WTC11 (cell line): ENCODE measurements around the gene AK3.

Source experiments
- CBFB ChIP-seq: sonication (generic); formaldehyde crosslinking; IDR thresholded peaks from 2 replicates; pipeline ENCODE4 v1.8.1; 2022; ENCODE audit warnings: mild to moderate bottlenecking, low read depth, missing genetic modification reagents
- ESRRA ChIP-seq: sonication (generic); formaldehyde crosslinking; IDR thresholded peaks from 2 replicates; pipeline ENCODE4 v1.8.1; 2022; ENCODE audit warnings: mild to moderate bottlenecking, missing genetic modification reagents, borderline replicate concordance
- JUN ChIP-seq: sonication (generic); formaldehyde crosslinking; IDR thresholded peaks from 2 replicates; pipeline ENCODE4 v1.8.0; 2023; ENCODE audit warnings: mild to moderate bottlenecking, missing genetic modification reagents
- MXD4 ChIP-seq: fragments of 250-450 bp; sonication (Bioruptor Pico); IDR thresholded peaks from 2 replicates; pipeline ENCODE4 v1.8.0; 2021; ENCODE audit warnings: mild to moderate bottlenecking, moderate library complexity, borderline replicate concordance
- NFE2L1 ChIP-seq: sonication (generic); formaldehyde crosslinking; IDR thresholded peaks from 2 replicates; pipeline ENCODE4 v1.8.1; 2023; ENCODE audit warnings: missing genetic modification reagents
- TF ChIP-seq, protein P1 (sequence below): fragments of 200-600 bp; IDR thresholded peaks from 2 replicates; pipeline ENCODE4 v1.8.0; 2022; ENCODE audit warnings: antibody characterized with exemption
- TF ChIP-seq, protein P2 (sequence below): sonication (generic); formaldehyde crosslinking; conservative IDR thresholded peaks from 2 replicates; pipeline ENCODE4 v1.8.1; 2023; ENCODE audit warnings: mild to moderate bottlenecking, low read depth, missing genetic modification reagents, moderate library complexity
- TF ChIP-seq, protein P3 (sequence below): sonication (generic); formaldehyde crosslinking; IDR thresholded peaks from 2 replicates; pipeline ENCODE4 v1.8.0; 2022; ENCODE audit warnings: mild to moderate bottlenecking, missing genetic modification reagents
- TF ChIP-seq, protein P4 (sequence below): sonication (generic); formaldehyde crosslinking; conservative IDR thresholded peaks from 2 replicates; pipeline ENCODE4 v1.8.1; 2022; ENCODE audit warnings: mild to moderate bottlenecking, missing genetic modification reagents
- TF ChIP-seq, protein P5 (sequence below): sonication (generic); formaldehyde crosslinking; IDR thresholded peaks from 2 replicates; pipeline ENCODE4 v1.8.1; 2022; ENCODE audit warnings: mild to moderate bottlenecking, moderate library complexity, missing genetic modification reagents
- TF ChIP-seq, protein P6 (sequence below): sonication (generic); formaldehyde crosslinking; IDR thresholded peaks from 2 replicates; pipeline ENCODE4 v1.8.1; 2022; ENCODE audit warnings: low read depth, mild to moderate bottlenecking, moderate library complexity, missing genetic modification reagents, borderline replicate concordance
- TF ChIP-seq, protein P7 (sequence below): sonication (generic); formaldehyde crosslinking; IDR thresholded peaks from 2 replicates; pipeline ENCODE4 v1.8.1; 2023; ENCODE audit warnings: mild to moderate bottlenecking, missing genetic modification reagents, moderate library complexity
- TF ChIP-seq, protein P8 (sequence below): sonication (generic); formaldehyde crosslinking; IDR thresholded peaks from 2 replicates; pipeline ENCODE4 v1.8.0; 2023; ENCODE audit warnings: mild to moderate bottlenecking, missing genetic modification reagents
- TF ChIP-seq, protein P9 (sequence below): sonication (generic); formaldehyde crosslinking; IDR thresholded peaks from 2 replicates; pipeline ENCODE4 v1.8.1; 2023; ENCODE audit warnings: mild to moderate bottlenecking, missing genetic modification reagents

DNA sequence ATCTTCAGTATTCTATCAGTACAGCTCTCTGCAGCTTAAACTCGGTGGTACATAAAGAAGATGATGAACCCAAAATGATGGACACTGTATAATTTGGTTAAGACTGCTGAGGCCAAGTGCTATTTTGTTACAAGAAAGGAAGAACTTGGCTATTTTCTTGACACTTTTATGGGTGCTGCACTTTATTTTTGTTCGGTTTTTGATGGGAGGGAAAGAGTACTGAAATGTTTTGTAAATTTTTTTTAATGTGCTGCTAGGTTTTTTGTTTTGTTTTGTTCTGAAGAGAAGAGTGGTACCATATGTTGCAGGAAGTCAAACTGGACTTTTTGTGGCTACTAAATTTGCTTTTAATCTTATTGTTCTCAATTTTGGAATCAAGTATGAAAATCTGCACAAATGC, 35.0 kb downstream of the AK3 start:
- TF ChIP-seq, protein P1, sequence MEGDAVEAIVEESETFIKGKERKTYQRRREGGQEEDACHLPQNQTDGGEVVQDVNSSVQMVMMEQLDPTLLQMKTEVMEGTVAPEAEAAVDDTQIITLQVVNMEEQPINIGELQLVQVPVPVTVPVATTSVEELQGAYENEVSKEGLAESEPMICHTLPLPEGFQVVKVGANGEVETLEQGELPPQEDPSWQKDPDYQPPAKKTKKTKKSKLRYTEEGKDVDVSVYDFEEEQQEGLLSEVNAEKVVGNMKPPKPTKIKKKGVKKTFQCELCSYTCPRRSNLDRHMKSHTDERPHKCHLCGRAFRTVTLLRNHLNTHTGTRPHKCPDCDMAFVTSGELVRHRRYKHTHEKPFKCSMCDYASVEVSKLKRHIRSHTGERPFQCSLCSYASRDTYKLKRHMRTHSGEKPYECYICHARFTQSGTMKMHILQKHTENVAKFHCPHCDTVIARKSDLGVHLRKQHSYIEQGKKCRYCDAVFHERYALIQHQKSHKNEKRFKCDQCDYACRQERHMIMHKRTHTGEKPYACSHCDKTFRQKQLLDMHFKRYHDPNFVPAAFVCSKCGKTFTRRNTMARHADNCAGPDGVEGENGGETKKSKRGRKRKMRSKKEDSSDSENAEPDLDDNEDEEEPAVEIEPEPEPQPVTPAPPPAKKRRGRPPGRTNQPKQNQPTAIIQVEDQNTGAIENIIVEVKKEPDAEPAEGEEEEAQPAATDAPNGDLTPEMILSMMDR = no peak
- TF ChIP-seq, protein P2, sequence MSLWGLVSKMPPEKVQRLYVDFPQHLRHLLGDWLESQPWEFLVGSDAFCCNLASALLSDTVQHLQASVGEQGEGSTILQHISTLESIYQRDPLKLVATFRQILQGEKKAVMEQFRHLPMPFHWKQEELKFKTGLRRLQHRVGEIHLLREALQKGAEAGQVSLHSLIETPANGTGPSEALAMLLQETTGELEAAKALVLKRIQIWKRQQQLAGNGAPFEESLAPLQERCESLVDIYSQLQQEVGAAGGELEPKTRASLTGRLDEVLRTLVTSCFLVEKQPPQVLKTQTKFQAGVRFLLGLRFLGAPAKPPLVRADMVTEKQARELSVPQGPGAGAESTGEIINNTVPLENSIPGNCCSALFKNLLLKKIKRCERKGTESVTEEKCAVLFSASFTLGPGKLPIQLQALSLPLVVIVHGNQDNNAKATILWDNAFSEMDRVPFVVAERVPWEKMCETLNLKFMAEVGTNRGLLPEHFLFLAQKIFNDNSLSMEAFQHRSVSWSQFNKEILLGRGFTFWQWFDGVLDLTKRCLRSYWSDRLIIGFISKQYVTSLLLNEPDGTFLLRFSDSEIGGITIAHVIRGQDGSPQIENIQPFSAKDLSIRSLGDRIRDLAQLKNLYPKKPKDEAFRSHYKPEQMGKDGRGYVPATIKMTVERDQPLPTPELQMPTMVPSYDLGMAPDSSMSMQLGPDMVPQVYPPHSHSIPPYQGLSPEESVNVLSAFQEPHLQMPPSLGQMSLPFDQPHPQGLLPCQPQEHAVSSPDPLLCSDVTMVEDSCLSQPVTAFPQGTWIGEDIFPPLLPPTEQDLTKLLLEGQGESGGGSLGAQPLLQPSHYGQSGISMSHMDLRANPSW = no peak
- TF ChIP-seq, protein P3, sequence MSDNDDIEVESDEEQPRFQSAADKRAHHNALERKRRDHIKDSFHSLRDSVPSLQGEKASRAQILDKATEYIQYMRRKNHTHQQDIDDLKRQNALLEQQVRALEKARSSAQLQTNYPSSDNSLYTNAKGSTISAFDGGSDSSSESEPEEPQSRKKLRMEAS (CRISPR knock-in tag) = no peak
- TF ChIP-seq JUN (CRISPR knock-in tag) (no peak), ESRRA (no peak), NFE2L1 (CRISPR knock-in tag) (no peak), CBFB (CRISPR knock-in tag) (no peak), MXD4 (CRISPR knock-in tag) (no peak)
- TF ChIP-seq, protein P4, sequence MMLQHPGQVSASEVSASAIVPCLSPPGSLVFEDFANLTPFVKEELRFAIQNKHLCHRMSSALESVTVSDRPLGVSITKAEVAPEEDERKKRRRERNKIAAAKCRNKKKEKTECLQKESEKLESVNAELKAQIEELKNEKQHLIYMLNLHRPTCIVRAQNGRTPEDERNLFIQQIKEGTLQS (CRISPR knock-in tag) = no peak
- TF ChIP-seq, protein P5, sequence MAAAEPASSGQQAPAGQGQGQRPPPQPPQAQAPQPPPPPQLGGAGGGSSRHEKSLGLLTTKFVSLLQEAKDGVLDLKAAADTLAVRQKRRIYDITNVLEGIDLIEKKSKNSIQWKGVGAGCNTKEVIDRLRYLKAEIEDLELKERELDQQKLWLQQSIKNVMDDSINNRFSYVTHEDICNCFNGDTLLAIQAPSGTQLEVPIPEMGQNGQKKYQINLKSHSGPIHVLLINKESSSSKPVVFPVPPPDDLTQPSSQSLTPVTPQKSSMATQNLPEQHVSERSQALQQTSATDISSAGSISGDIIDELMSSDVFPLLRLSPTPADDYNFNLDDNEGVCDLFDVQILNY = no peak
- TF ChIP-seq, protein P6, sequence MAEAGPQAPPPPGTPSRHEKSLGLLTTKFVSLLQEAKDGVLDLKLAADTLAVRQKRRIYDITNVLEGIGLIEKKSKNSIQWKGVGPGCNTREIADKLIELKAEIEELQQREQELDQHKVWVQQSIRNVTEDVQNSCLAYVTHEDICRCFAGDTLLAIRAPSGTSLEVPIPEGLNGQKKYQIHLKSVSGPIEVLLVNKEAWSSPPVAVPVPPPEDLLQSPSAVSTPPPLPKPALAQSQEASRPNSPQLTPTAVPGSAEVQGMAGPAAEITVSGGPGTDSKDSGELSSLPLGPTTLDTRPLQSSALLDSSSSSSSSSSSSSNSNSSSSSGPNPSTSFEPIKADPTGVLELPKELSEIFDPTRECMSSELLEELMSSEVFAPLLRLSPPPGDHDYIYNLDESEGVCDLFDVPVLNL = no peak
- TF ChIP-seq, protein P7, sequence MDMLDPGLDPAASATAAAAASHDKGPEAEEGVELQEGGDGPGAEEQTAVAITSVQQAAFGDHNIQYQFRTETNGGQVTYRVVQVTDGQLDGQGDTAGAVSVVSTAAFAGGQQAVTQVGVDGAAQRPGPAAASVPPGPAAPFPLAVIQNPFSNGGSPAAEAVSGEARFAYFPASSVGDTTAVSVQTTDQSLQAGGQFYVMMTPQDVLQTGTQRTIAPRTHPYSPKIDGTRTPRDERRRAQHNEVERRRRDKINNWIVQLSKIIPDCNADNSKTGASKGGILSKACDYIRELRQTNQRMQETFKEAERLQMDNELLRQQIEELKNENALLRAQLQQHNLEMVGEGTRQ (CRISPR knock-in tag) = no peak
- TF ChIP-seq, protein P8, sequence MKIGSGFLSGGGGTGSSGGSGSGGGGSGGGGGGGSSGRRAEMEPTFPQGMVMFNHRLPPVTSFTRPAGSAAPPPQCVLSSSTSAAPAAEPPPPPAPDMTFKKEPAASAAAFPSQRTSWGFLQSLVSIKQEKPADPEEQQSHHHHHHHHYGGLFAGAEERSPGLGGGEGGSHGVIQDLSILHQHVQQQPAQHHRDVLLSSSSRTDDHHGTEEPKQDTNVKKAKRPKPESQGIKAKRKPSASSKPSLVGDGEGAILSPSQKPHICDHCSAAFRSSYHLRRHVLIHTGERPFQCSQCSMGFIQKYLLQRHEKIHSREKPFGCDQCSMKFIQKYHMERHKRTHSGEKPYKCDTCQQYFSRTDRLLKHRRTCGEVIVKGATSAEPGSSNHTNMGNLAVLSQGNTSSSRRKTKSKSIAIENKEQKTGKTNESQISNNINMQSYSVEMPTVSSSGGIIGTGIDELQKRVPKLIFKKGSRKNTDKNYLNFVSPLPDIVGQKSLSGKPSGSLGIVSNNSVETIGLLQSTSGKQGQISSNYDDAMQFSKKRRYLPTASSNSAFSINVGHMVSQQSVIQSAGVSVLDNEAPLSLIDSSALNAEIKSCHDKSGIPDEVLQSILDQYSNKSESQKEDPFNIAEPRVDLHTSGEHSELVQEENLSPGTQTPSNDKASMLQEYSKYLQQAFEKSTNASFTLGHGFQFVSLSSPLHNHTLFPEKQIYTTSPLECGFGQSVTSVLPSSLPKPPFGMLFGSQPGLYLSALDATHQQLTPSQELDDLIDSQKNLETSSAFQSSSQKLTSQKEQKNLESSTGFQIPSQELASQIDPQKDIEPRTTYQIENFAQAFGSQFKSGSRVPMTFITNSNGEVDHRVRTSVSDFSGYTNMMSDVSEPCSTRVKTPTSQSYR (CRISPR knock-in tag) = no peak
- TF ChIP-seq, protein P9, sequence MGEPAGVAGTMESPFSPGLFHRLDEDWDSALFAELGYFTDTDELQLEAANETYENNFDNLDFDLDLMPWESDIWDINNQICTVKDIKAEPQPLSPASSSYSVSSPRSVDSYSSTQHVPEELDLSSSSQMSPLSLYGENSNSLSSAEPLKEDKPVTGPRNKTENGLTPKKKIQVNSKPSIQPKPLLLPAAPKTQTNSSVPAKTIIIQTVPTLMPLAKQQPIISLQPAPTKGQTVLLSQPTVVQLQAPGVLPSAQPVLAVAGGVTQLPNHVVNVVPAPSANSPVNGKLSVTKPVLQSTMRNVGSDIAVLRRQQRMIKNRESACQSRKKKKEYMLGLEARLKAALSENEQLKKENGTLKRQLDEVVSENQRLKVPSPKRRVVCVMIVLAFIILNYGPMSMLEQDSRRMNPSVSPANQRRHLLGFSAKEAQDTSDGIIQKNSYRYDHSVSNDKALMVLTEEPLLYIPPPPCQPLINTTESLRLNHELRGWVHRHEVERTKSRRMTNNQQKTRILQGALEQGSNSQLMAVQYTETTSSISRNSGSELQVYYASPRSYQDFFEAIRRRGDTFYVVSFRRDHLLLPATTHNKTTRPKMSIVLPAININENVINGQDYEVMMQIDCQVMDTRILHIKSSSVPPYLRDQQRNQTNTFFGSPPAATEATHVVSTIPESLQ (CRISPR knock-in tag) = no peak
